DOHH2 (cell line): ENCODE measurements around the gene CCIN.

Source experiments
- H3F3A ChIP-seq: fragments of 200-600 bp; sonication (generic), shearing (Covaris generic); 2 replicates; pipeline ENCODE4 v1.6.0; 2016; ENCODE audit warnings: antibody characterized with exemption, mild to moderate bottlenecking; ENCODE audit not compliant: control insufficient read depth, insufficient read depth
- H3K27ac ChIP-seq: fragments of 200-600 bp; sonication (generic); 2 replicates; pipeline ENCODE4 v1.5.1; 2014; ENCODE audit warnings: low read depth, mild to moderate bottlenecking, low read length, moderate library complexity
- H3K27me3 ChIP-seq: fragments of 200-600 bp; sonication (generic); 2 replicates; pipeline ENCODE4 v1.6.1; 2014; ENCODE audit warnings: mild to moderate bottlenecking, low read length, mixed read lengths; ENCODE audit not compliant: control insufficient read depth
- H3K36me3 ChIP-seq: fragments of 200-600 bp; sonication (generic); 2 replicates; pipeline ENCODE4 v1.6.1; 2014; ENCODE audit warnings: mild to moderate bottlenecking, low read length, moderate library complexity, mixed read lengths; ENCODE audit not compliant: control insufficient read depth
- H3K4me1 ChIP-seq: fragments of 200-600 bp; sonication (generic); 2 replicates; pipeline ENCODE4 v1.6.1; 2014; ENCODE audit warnings: mild to moderate bottlenecking, low read length, mixed read lengths; ENCODE audit not compliant: control insufficient read depth
- H3K4me2 ChIP-seq: fragments of 200-600 bp; sonication (generic); 2 replicates; pipeline ENCODE4 v1.6.0; 2014; ENCODE audit warnings: mild to moderate bottlenecking, low read length, moderate library complexity
- H3K4me3 ChIP-seq: fragments of 200-600 bp; sonication (generic); 2 replicates; pipeline ENCODE4 v1.5.1; 2014; ENCODE audit warnings: mild to moderate bottlenecking, low read length, mixed read lengths
- H3K79me2 ChIP-seq: fragments of 200-600 bp; sonication (generic); 2 replicates; pipeline ENCODE4 v1.6.1; 2014; ENCODE audit warnings: mild to moderate bottlenecking, low read length, mixed read lengths; ENCODE audit not compliant: control insufficient read depth
- H3K9me2 ChIP-seq: fragments of 200-600 bp; sonication (generic); replicated peaks from 2 replicates; pipeline ENCODE4 v1.6.1; 2014; ENCODE audit warnings: mild to moderate bottlenecking, low read length, mixed read lengths; ENCODE audit not compliant: control insufficient read depth
- H3K9me3 ChIP-seq: fragments of 200-600 bp; sonication (generic); 2 replicates; pipeline ENCODE4 v1.6.1; 2014; ENCODE audit warnings: antibody characterized with exemption, low read length, mixed read lengths; ENCODE audit not compliant: control insufficient read depth, insufficient read depth
- H4K20me1 ChIP-seq: fragments of 200-600 bp; sonication (generic); 2 replicates; pipeline ENCODE4 v1.6.0; 2014; ENCODE audit warnings: low read depth, mild to moderate bottlenecking, antibody characterized with exemption, low read length, moderate library complexity; ENCODE audit not compliant: control insufficient read depth, insufficient read depth
- CTCF ChIP-seq: fragments of 200-600 bp; sonication (generic); IDR thresholded peaks from one replicate; pipeline ENCODE4 v1.5.1; 2014; ENCODE audit warnings: antibody characterized with exemption, mild to moderate bottlenecking, low read depth, low read length; ENCODE audit not compliant: poor library complexity, severe bottlenecking
- EZH2phosphoT487 ChIP-seq: fragments of 200-600 bp; sonication (generic); IDR thresholded peaks from 2 replicates; pipeline ENCODE4 v1.6.1; 2017; ENCODE audit warnings: borderline replicate concordance, mild to moderate bottlenecking, antibody characterized with exemption, low read length, moderate library complexity, mixed read lengths

CCIN gene

GRCh38 chr9:36189976-36190375 lies 20.8 kb downstream of the CCIN start:
- H3K4me1 ChIP-seq: peaks cover 40% of the 10 kb centered on the region
- peak overlapping the region; percentile 60; the same call in 1 of the 2 replicates for H3K27ac ChIP-seq

GRCh38 chr9:36190388-36191289 lies 21.5 kb downstream of the CCIN start, which contains the start of gene CLTA:
Gene CLTA, plus strand, starts transcription at chr9:36190921. Its CDS starts 136 bp downstream, at chr9:36191057.
- peaks cover 50% of the 10 kb centered on the region for H3K79me2 ChIP-seq
- H3K4me3 ChIP-seq: peak within 1 kb of the TSS; percentile 84

More at GRCh38 chr9:36189976-36190375, 20.8 kb downstream of the CCIN start:
- H3K27me3 ChIP-seq: no peaks in the 10 kb centered on the region
- H3K36me3 ChIP-seq: peaks cover 39% of the 10 kb centered on the region
- no peaks in the 10 kb centered on the region for H3F3A ChIP-seq
- H3K79me2 ChIP-seq: peaks cover 43% of the 10 kb centered on the region
- peaks cover 23% of the 10 kb centered on the region; the same call in 1 of the 2 replicates for H4K20me1 ChIP-seq
- peak overlapping the region; percentile 84 for H3K4me3 ChIP-seq
- H3K9me2 ChIP-seq: no peaks in the 10 kb centered on the region
- TF ChIP-seq CTCF (no peak), EZH2phosphoT487 (no peak)
- peak overlapping the region; percentile 94 for H3K4me2 ChIP-seq
- H3K9me3 ChIP-seq: no peaks in the 10 kb centered on the region

GRCh38 chr9:36191290-36191645 lies 22.1 kb downstream of the CCIN start:
- peak overlapping the region; percentile 60 for H3K27ac ChIP-seq
- peaks cover 54% of the 10 kb centered on the region for H3K79me2 ChIP-seq
- no peaks in the 10 kb centered on the region for H3K9me2 ChIP-seq
- peaks cover 40% of the 10 kb centered on the region for H3K4me1 ChIP-seq
- peak overlapping the region; percentile 94 for H3K4me2 ChIP-seq
- H3F3A ChIP-seq: no peaks in the 10 kb centered on the region
- TF ChIP-seq CTCF (no peak), EZH2phosphoT487 (no peak)
- H3K9me3 ChIP-seq: no peaks in the 10 kb centered on the region
- H3K36me3 ChIP-seq: peaks cover 45% of the 10 kb centered on the region
- H4K20me1 ChIP-seq: peaks cover 23% of the 10 kb centered on the region; the same call in 1 of the 2 replicates
- no peaks in the 10 kb centered on the region for H3K27me3 ChIP-seq
- H3K4me3 ChIP-seq: peak overlapping the region; percentile 84

More at GRCh38 chr9:36190388-36191289, 21.5 kb downstream of the CCIN start, which contains the start of gene CLTA:
- Histone ChIP-seq H3F3A (no peaks in the 10 kb centered on the region), H3K27ac (peak within 1 kb of the TSS; percentile 60), H3K4me2 (peak within 1 kb of the TSS; percentile 94), H3K4me1 (peaks cover 40% of the 10 kb centered on the region), H3K36me3 (peaks cover 45% of the 10 kb centered on the region), H3K9me3 (no peaks in the 10 kb centered on the region), H3K9me2 (no peaks in the 10 kb centered on the region), H4K20me1 (peaks cover 23% of the 10 kb centered on the region; the same call in 1 of the 2 replicates), H3K27me3 (no peaks in the 10 kb centered on the region)
- TF ChIP-seq EZH2phosphoT487 (no peak), CTCF (peak; percentile 64)
